HG02943 (cell line): ENCODE results near the gene RPP40.
A peak's percentile ranks its signal among the peaks of the same experiment; 100 is the strongest.
"Not testable (repeated sequence)": the region's sequence is repeated elsewhere in the genome, so short reads cannot be mapped to it uniquely, and the experiment has no call there.

Experiments
- ATAC-seq: cut with Tn5 transposase; IDR thresholded peaks from one replicate; pipeline ENCODE4 v1.9.1; 2021; ENCODE audit warnings: mild to moderate bottlenecking, low read depth, moderate library complexity; ENCODE audit not compliant: unreplicated experiment

RPP40 gene, protein sequence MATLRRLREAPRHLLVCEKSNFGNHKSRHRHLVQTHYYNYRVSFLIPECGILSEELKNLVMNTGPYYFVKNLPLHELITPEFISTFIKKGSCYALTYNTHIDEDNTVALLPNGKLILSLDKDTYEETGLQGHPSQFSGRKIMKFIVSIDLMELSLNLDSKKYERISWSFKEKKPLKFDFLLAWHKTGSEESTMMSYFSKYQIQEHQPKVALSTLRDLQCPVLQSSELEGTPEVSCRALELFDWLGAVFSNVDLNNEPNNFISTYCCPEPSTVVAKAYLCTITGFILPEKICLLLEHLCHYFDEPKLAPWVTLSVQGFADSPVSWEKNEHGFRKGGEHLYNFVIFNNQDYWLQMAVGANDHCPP

DNA sequence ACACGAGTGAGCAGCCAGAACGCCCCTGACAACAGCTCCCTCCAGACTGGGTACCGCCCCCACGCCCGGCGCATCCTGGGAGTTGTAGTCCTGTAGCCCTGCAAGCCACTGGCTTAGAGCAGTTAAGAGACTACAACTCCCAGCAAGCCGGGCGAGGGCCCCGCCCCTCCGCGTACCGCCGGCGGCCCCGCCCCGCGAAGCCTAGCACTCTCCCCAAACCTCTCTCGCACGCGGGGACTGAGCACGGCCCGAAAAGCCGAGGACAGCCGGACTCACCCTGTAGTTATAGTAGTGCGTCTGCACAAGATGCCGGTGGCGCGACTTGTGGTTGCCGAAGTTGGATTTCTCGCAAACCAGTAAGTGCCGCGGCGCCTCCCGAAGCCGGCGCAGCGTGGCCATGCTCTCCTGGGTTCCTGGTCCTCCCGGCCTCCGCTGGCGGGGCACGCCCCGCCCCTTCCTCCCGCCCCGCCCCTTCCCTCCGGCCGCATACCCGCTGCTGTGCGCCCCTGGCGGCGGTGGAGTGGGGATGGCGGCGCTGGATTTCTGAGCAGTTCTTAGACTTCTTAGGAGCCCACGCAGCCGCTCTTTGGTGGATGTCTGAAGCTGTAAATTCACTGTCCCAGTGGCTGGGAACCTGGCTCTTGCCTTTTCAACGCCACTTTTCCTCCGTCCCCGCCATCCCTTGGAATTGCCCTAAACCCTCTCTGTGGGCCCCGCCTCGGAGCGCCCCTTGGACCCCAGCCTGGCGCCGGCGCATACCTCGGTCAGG, at the start of gene RPP40:
Gene RPP40 (minus strand): TSS at position 434 of the 769 bp plus-strand sequence. CDS start 35 bp downstream, at position 399.
- ATAC-seq = peak; percentile 96

DNA sequence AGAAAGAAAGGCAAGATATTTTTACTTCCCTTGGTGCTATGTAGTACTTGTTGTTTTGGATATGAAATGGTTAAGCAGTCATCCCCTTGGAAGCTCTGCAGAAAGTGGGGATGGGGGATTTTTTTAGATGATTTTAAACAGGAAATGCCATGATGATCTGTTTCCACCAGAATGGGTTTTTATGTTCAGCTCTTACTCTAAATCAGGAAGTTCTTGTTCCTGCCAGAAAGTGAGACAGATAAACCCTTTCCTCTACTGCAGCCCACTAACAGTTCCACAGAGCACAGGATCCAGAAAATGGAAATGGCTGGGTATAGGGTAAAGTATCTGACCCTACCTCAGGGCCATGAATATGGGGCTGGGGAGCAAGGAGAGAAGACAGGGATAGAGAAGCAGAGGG, 49.2 kb upstream of the RPP40 start:
- no peak for ATAC-seq

DNA sequence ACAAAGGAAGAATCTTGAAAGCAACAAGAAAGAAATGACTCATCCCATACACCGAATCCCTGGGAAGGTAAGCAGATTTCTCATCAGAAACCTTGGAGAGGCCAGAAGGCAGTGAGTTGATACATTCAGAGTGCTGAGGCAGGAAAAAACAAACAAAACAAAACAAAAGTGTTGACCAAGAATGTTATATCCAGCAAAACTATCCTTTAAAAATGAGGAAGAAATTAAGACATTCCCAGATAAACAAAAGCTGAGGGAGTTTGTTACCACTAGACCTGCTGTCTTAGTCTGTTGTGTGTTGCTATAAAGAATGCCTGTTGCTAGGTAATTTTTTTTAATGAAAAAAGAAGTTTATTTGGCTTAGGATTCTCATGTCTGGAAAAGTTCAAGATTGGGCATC, 47.6 kb upstream of the RPP40 start:
- ATAC-seq = no peak

DNA sequence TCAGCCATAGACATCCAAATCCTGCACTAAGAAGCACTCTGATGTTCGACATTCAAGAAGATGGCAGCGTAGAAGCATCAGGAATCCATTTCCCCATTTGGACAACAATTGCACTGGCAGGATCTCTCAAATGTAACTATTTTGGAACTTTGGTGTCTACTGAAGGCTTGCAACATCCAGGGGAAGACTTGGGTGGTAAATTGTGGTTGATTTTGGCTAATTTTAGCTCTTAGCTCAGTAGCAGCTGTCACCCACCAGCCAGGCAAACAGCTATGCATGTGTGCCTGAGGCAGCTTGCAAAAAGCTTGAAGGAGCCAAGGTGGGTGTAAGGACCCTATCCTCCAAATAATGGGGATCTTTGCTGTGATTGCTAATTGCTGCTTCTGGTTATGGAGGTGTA, 46.2 kb upstream of the RPP40 start:
- ATAC-seq = no peak

DNA sequence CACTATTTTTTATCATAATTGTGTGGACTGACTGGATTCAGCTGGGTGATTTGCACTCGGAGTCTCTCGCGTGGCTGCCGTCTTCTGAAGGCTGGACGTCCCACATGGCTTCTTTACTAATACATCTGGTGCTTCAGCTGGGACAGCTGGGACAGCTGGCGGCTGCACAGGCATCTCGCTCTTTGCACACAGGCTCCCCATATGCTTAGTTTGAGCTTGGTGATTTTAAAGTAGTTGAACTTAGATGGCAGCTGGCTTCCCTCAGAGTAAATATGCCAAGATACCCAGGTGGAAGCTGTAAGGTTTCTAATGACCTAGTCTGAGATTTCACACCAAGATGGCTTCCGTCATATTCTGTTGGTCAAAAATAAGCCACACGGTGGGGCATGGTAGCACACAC, 42.6 kb upstream of the RPP40 start:
- ATAC-seq = no peak

DNA sequence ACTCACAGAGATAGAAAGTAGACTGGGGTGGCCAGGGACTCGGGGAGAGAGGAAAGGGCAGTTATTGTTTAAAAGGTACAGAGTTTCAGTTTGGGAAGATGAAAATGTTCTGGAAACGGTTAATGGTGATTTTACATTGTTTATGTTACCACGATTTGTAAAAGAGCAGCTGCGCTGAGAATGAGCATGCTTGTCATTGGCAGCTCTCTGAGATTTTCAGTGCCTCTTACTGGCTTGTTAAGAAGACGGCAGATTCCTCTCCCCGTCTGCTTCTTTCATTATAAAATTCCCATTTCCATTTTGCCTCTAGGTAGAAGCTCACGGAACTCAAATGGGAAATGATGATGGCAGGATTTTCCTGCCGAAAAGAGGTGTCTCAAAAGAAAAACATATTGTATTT, 41.6 kb upstream of the RPP40 start:
- ATAC-seq = no peak

DNA sequence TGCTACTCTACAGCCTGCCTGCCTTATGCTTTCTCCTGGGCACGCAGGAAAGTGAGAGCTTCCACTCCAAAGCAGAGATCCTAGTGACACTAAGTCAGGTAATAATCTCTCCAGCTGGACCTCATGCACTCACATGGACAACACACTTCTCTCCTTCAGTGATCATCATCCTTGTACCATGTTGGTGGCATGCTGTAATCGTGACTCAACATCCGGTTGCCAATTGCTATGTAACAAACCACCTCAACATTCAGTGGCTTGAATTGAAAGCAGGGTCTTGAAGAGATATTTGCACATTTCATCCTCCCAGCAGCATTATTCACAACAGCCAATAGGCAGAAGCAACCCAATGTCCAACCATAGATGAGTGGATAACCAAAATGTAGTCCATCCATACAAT, 41.0 kb upstream of the RPP40 start:
- no peak for ATAC-seq

DNA sequence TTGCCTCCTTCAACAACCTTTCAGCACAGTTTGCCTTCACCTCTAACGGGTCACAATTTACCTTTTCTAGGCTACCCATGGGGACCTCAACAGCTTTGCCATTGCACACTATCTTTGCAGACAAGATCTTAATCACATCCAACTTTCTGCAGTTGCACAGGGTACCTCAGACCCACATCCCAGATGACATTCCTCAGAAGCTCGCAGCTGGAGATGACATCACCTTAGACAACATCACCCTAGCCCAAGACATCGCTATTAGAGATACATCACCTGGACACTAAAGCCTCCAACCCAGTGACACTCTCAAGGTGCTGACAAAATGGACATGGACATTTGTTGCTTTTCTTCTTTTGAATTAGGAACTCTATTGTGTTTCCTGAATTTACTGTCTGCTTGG, 38.6 kb upstream of the RPP40 start:
- no peak for ATAC-seq

DNA sequence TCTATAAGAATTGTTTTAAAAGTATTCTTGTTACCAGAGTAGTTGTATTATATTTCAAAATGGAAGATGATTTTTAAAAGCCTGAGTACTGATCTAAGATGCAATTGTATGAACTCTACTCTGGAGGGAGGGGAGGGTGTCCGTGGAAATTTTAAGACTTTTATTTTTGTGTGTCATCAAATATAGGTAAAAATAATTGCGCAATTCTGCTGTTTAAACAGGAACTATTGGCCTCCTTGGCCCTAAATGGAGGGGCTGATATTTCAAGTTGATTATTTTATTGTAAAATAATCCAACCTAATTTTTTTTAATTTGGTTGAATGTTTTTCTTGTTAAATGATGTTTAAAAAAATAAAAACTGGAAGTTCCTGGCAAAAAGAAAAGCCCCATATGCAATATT, 38.1 kb upstream of the RPP40 start:
- ATAC-seq = no peak

DNA sequence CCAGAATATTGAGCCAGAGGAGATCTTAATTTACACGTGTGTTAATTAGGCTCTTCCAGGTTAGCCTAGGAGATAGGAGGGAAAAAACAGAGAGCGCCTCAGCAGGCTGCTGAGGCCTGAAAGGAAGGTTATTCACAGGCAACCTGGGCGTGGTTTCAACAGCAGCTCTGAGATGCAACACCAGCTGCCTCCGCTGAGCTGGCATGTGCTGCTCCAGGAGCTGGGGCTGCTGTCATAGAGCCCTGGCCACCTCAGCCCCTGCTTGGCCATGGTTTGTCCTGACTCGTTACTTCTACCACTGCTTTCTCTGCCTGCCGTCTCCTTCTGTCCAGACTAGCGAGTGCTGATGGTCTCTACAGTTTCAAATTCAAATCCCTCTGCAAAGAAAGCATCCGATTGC, 32.4 kb upstream of the RPP40 start:
- ATAC-seq = no peak

DNA sequence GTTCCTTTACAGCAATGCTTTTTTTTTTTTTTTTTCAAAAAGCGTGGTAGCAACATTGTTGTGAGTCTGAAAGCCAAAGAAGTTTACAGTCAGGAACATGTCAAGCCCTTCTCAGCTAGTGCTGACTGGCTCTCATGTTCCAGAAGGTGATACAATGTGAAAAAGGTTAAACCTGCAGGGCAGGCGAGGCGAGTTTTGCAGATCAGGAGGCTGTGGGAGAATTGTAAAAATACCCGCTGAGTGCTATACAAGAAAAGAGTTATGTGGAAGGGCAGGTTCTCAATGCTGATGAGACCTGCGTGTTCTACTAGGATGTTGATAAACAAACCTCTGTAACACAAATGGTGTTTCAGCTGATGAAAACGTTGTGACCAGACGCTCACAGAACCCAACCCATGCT, 30.9 kb upstream of the RPP40 start:
- no peak for ATAC-seq

DNA sequence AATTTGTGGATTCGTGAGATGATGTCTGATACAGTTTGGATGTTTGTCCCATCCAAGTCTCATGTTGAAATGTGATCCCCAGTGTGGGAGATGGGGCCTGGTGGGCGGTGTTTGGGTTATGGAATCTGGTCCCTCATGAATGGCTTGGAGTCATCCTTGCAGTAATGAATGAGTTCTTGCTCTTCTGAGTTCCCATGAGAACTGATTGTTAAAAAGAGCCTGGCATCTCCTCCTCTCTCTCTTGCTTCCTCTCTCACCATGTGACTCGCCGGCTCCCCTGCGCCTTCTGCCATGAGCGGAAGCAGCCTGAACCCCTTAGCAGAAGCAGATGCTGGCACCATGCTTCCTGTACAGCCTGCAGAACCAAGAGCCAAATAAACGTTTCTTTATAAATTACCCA, 30.5 kb upstream of the RPP40 start:
- no peak for ATAC-seq

DNA sequence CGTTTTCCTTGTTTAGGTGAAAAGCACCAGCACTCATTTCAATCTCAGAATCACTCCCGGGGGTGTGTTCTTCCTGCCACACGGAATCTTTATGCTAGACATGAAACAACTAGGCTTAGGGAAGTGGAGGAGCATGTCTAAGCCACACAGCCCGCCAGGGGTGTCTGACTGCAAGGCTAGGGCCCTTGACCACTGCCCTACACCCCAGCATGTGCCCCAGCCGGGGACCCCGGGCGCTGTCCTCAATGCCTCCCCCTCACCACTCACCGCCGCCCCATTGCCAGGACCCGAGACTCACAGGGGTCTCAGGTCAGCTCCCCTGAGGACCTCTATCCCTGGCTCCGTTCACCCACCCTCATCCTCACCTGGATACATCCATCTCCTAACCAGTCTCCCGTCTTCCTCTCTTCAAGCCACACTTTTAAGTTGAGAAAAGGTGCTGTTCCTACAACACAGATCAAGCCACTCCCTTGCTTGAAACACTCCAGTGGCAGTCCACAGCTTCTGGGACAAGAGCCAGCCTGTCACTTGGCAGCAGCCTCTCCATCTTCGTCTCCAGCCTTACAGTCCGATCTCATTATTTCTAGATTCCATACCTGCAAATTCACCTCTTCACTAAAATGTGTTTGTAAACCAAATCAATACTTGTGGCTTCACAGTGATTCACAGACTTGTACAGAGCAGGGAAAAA, 29.5 kb upstream of the RPP40 start:
- not testable (repeated sequence) for ATAC-seq

DNA sequence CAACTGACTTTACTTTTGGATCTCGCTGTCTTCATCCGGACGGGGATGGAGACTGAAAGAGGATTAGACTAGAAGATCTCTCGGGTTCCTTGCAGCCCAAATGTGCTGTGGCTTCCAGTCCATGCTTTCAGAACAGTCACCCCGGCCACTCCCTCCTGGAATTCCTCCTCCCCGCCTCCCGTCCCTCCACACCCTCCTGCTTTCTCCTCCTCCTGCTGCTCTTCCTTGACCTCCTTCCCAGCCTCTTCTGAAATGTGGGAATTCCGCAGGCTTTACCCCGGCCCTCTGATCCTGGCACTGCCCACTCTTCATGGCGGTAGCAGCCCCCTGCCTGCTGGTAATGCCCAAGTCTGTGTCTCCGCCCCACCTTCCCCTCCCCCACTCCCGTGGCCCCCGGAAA, 28.9 kb upstream of the RPP40 start:
- not testable (repeated sequence) for ATAC-seq

DNA sequence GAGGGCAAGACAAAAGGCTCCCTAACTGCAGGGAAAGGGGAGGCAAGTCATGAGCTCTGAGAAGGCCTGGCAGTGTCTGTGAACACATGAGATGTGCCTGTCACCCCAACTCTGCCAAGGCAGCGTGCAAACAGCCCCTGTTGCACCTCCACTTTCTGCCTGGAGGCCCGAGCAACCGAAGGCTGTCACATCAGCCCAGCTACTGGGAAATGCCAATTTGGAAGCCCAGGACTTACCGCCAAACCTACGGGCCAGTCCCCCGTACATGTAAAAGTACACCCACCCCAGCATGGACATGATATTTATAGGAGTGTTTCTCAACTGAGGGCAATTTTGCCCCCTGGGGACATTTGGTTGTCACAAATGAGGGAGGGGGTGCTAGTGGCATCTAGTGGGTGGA, 27.3 kb upstream of the RPP40 start:
- no peak for ATAC-seq

DNA sequence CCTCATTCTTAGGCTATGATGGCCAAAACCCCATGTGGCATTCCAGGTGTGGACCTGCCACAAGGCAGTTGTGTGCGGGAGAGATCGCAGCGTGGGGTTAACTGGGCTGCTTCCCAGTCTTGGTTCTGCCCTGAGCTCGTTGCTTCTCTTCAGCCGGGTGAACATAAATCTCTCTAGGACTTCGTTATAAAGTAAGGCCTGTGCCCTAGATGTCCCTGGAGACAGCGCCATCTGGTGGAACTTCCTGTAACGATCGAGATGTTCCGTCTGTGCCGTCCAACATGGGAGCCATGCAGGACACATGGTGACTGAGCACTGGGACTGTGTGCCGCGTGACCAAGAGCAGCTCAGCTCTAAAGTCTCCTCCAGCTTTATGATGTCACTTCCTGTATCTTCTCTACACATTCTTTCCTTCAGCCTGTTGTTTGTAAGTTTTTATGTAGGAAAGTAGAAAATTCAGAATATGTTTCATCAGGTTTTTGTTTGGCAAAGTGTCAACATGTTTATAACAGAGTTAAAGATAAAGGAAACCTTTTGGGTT, 26.8 kb upstream of the RPP40 start:
- ATAC-seq = peak; percentile 75

DNA sequence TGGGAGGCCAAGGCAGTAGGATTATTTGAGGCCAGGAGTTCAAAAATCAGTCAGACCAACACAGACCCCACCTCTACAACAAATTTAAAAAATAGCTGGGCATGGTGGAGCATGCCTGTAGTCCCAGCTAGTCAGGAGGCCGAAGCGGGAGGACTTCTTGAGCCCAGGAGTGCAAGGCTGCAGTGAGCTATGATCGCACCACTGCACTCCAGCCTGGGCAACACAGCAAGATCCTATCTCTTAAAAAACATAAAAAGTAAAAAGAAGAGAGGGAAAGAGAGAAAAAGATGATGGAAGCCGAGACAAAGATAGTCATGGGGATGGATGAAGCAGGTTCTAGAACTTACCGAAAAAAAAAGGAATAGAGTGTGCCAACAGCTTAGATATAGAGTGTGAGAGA, 25.8 kb upstream of the RPP40 start:
- ATAC-seq = no peak

DNA sequence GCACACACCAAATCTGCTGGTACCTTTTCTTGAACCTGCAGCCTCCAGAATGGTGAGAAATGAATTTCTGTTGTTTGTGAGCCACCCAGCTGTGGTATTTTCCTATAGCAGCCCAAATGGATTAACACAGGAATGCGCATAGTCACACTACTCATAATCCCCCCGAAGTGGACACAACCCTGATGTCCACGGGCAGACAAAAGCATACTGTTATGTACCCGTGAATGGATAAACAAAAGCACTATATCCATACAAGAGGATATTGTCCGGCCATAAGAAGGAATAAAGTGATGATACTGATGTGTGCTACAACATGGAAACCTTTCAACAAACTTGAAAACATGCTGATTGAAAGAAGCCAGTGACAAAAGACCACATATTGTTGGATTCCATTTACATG, 25.1 kb upstream of the RPP40 start:
- no peak for ATAC-seq

DNA sequence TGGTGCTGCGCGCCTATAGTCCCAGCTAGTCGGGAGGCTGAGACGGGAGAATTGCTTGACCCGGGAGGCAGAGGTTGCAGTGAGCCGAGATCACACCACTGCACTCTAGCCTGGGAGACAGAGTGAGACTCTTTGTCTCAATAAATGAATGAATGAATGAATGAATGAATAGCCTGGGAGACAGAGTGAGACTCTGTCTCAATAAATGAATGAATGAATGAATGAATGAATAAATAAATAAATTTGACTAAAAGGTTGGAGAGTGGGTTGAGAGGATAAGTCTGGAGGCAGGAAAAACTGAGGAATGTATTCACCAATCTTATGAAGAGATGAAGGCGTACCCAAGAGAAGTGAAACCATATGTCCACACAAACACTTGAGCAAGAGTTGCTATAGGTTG, 24.5 kb upstream of the RPP40 start:
- no peak for ATAC-seq

DNA sequence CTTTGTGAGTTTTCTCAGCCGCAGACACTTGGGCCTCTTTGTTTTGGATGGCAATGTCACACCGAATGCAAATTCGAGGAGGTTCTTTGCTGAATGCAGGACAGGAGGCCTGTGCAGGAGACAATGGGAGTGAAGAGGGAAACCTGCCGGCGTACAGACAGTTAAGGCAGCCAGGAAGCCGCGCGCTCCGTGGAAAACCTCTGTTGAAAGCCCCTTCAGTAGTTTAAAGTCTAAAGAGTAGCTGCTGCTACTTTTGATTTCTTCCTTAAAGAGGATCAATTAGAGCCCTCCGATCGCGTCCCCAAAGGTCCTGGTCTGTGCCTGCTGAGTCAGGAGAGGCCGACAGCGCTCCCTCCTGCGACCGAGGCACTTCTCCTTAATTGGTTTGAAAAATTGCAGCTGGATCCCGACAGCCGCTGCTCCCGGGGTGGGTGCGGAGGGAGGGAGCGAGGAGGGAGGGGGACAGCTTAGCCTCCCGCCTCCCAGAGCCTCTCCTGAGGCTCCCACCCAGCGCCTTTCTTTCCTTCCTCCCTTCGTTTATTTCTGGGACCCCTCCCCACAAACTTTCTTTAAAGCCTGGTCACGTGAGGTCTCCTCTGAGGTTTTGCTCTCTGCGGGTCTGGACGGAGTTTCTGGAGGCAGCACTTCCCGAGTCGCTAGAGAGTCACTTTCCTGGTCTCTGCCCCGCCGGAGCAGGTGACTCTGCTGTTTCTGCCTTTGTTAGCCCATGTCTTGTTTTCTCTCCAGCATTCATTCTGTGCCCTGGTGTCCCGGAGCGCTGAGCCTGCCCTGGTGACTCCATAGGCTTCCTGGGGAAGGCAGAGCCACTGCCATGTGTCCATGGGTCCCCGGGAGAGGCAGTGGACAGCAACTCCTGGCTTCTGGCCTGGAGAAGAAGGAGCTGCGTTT, 22.3 kb upstream of the RPP40 start:
- no peak for ATAC-seq
